ENCODE results near the gene MYO9B. TPM values are rescaled to one million over a fixed set of nuclear protein-coding genes. Genes with fewer than 3 reads are reported as not detected.

The MYO9B gene
- total RNA-seq, 1 experiment from 2014 or later, result 79.4 TPM

- ChIA-PET POLR2A (no interaction called here), CTCF (no interaction called here)
- TF ChIP-seq REST (IDR thresholded peaks at IDR 0.05; ENCODE audit: insufficient read depth in 1 of 2, low read depth in 2 of 2, low read length in 1 of 2) (no peak), TCF7L2 (IDR thresholded peaks at IDR 0.05; ENCODE audit: low read depth, low read length) (no peak), POLR2AphosphoS5 (IDR thresholded peaks at IDR 0.05; ENCODE audit: low read depth, low read length) (no peak), CTCF (IDR thresholded peaks at IDR 0.05) (no peak), SIN3A (IDR thresholded peaks at IDR 0.05; ENCODE audit: borderline replicate concordance, insufficient read depth, low read depth, low read length) (no peak)
- H3K9me3 ChIP-seq (ENCODE audit: control insufficient read depth, insufficient read depth, low read depth, low read length), result no peaks in the 10 kb centered on the region
- intact Hi-C loops (cut with micrococcal nuclease; ENCODE audit: unreplicated experiment) (no loop called here), in situ Hi-C loops (cut with HindIII; ENCODE audit: low pct_unique_long_range_greater_than_20kb, low sequenced_read_pairs) (no loop called here)
- peaks cover 6% of the 10 kb centered on the region for H3K4me1 ChIP-seq (ENCODE audit: control insufficient read depth, insufficient read depth, low read length)
- DNase-seq (ENCODE audit: low read depth, low spot score), result no peak
- no peaks in the 10 kb centered on the region for H3K36me3 ChIP-seq (ENCODE audit: control insufficient read depth, insufficient read depth, low read length)
- H3K4me3 ChIP-seq (ENCODE audit: low read depth in 2 of 2, low read length in 2 of 2), result no peak overlapping the region
- H3K27me3 ChIP-seq (ENCODE audit: control insufficient read depth, insufficient read depth, low read length), result no peaks in the 10 kb centered on the region
- no TSS peak for BruUV-seq (replicated peaks)
- no peak overlapping the region for H3K27ac ChIP-seq (ENCODE audit: low read length)
- ATAC-seq, result no peak
Measured at GRCh38 chr19:17123041-17123440, 47.5 kb downstream of the MYO9B start.

GRCh38 chr19:17124025-17124424, 48.4 kb downstream of the MYO9B start:
- H3K27ac ChIP-seq (ENCODE audit: low read length), result no peak overlapping the region
- in situ Hi-C loops (cut with HindIII; ENCODE audit: low pct_unique_long_range_greater_than_20kb, low sequenced_read_pairs) (no loop called here), intact Hi-C loops (cut with micrococcal nuclease; ENCODE audit: unreplicated experiment) (no loop called here)
- H3K27me3 ChIP-seq (ENCODE audit: control insufficient read depth, insufficient read depth, low read length), result no peaks in the 10 kb centered on the region
- no peaks in the 10 kb centered on the region for H3K36me3 ChIP-seq (ENCODE audit: control insufficient read depth, insufficient read depth, low read length)
- BruUV-seq (replicated peaks), result no TSS peak
- H3K4me1 ChIP-seq (ENCODE audit: control insufficient read depth, insufficient read depth, low read length), result peaks cover 6% of the 10 kb centered on the region
- H3K9me3 ChIP-seq (ENCODE audit: control insufficient read depth, insufficient read depth, low read depth, low read length), result no peaks in the 10 kb centered on the region
- CTCF ChIA-PET, result no interaction called here
- no peak for TF ChIP-seq SIN3A (IDR thresholded peaks at IDR 0.05; ENCODE audit: borderline replicate concordance, insufficient read depth, low read depth, low read length)
- no peak for TF ChIP-seq TCF7L2 (IDR thresholded peaks at IDR 0.05; ENCODE audit: low read depth, low read length)
- TF ChIP-seq CTCF (IDR thresholded peaks at IDR 0.05), result no peak
- TF ChIP-seq POLR2AphosphoS5 (IDR thresholded peaks at IDR 0.05; ENCODE audit: low read depth, low read length), result no peak
- no peak for TF ChIP-seq REST (IDR thresholded peaks at IDR 0.05; ENCODE audit: insufficient read depth in 1 of 2, low read depth in 2 of 2, low read length in 1 of 2)
- no peak overlapping the region for H3K4me3 ChIP-seq (ENCODE audit: low read depth in 2 of 2, low read length in 2 of 2)
- no peak for ATAC-seq
- POLR2A ChIA-PET, result no interaction called here
- no peak for DNase-seq (ENCODE audit: low read depth, low spot score)

Measured in Panc1 (cell line).